T-helper 1 cell treated with Interleukin-12 subunit alpha and Interleukin-12 subunit beta and Interleukin-4 antibody, amounts not matched to agents 30 μg/mL and 1 μg/mL, for 36 hours (primary cell): Measurements from ENCODE around the gene SLC22A16.

ENCODE experiments used
- H3K27ac Mint-ChIP-seq: one replicate; pipeline ENCODE4 v1.8.0; 2021; ENCODE audit warnings: mild to moderate bottlenecking, mixed read lengths
- H3K27me3 Mint-ChIP-seq: one replicate; pipeline ENCODE4 v1.8.0; 2021; ENCODE audit warnings: low read depth, mixed read lengths
- H3K36me3 Mint-ChIP-seq: one replicate; pipeline ENCODE4 v1.8.0; 2021; ENCODE audit warnings: low read depth, mixed read lengths
- H3K4me1 Mint-ChIP-seq: one replicate; pipeline ENCODE4 v1.8.0; 2021; ENCODE audit warnings: low read depth, mixed read lengths
- H3K4me3 Mint-ChIP-seq: one replicate; pipeline ENCODE4 v1.8.0; 2021; ENCODE audit warnings: mild to moderate bottlenecking, moderate library complexity, mixed read lengths
- H3K9me3 Mint-ChIP-seq: one replicate; pipeline ENCODE4 v1.8.0; 2021; ENCODE audit warnings: mixed read lengths

The SLC22A16 gene

DNA sequence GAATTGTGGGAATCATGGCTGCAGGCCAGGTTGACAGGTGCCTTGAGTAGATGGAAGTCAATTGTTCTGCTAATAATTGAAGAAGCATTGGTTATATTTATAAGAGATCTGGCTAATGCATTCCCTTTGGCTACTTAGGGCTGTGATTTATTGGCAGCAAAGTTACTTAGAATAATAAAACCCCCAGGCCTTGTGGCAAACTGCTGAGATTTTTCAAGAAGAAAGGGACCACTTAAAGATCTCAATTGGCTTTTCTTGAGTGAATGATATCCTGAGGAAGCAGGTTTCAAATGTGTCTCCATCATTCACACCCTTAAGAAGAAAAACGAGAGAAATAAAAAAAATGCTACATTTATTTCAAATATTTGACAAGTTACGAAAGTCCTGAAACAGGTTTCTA, 88.4 kb downstream of the SLC22A16 start:
- no peaks in the 10 kb centered on the region for H3K36me3 Mint-ChIP-seq
- no peaks in the 10 kb centered on the region for H3K9me3 Mint-ChIP-seq
- no peak overlapping the region for H3K27ac Mint-ChIP-seq
- no peak overlapping the region for H3K4me3 Mint-ChIP-seq
- H3K4me1 Mint-ChIP-seq: peaks cover 8% of the 10 kb centered on the region
- H3K27me3 Mint-ChIP-seq: no peaks in the 10 kb centered on the region

DNA sequence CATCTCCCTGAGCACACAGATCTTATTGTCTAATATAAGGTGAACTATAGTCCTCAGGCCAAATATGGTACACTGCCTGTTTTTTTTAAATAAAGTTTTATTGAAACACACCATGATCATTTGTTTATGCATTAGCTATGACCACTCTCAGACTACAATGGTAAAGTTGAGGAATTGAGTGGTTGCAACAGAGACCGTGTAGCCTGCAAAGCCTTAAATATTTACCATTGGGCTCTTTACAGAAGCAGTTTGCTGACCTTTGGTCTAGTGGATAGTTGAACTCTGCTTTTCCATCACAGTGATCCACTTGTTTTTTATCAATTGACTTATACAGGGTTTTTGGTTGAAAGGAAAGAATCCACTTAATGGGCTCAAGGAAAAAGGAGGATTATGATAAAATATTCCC, 91.0 kb downstream of the SLC22A16 start:
- Mint-ChIP-seq H3K27me3 (no peaks in the 10 kb centered on the region), H3K4me1 (peaks cover 6% of the 10 kb centered on the region), H3K27ac (no peak overlapping the region), H3K36me3 (no peaks in the 10 kb centered on the region), H3K9me3 (no peaks in the 10 kb centered on the region), H3K4me3 (no peak overlapping the region)

DNA sequence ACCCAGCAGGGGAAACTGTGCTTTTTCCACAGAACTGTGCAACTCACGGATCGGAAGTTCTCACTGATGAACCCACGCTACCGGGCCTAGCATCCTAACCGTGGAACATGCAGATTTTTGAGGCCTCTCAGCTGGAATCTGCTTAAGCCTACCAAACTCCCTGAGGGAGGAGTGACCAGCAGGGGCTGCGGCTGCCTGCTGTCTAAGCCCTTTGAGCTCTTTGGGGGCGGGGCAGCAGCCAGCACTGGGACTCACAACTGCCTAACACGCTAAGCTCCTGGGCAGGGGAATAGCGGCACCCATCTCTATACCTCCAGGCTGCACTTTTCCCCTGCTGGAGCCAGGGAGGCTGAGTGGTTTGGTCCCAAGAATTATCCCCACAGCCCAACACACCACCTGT, 97.9 kb downstream of the SLC22A16 start:
- Mint-ChIP-seq H3K27me3 (no peaks in the 10 kb centered on the region), H3K9me3 (no peaks in the 10 kb centered on the region), H3K4me1 (no peaks in the 10 kb centered on the region), H3K36me3 (no peaks in the 10 kb centered on the region), H3K4me3 (no peak overlapping the region), H3K27ac (no peak overlapping the region)
